Head of caudate nucleus (tissue), 42 donors: ENCODE measurements around the gene ZNF134.

ENCODE experiments used
- DNase-seq, 42 donors: peaks; one replicate each; pipeline versions ENCODE4 v3.0.0 to v3.0.0-alpha.2; 2020 to 2021; ENCODE audit warnings: mixed read lengths in 7 of 42
- intact Hi-C: fragments of 100-400 bp; cut with DNase I; formaldehyde crosslinking; loops from one replicate; pipeline ENCODE4 v1.15.0; 2022

ZNF134 gene

GRCh38 chr19:57613941-57614743 lies at the start of gene ZNF134:
ZNF134 (plus strand) TSS chr19:57614242; CDS start chr19:57619469, 5,227 bp downstream.
- intact Hi-C loops = no loop called here
- peak; percentile 86 to 97 (median 93) for DNase-seq

GRCh38 chr19:57566396-57567265 lies 47.4 kb upstream of the ZNF134 start:
- no peak for DNase-seq
- intact Hi-C loops = no loop called here

GRCh38 chr19:57570707-57571106 lies 43.3 kb upstream of the ZNF134 start:
- intact Hi-C loops = loop anchor here (10.0 kb wide), 1 partner anchor 64 kb away; the partner anchor contains the start of gene ZNF211
- peak in 37 of 42 donors; percentile 6 to 91 (median 50) for DNase-seq

GRCh38 chr19:57572415-57572947 lies 41.6 kb upstream of the ZNF134 start:
- intact Hi-C loops = loop anchor here (10.0 kb wide), 1 partner anchor 62 kb away; the partner anchor contains the start of gene ZNF211
- DNase-seq = no peak

GRCh38 chr19:57576661-57577060 lies 37.4 kb upstream of the ZNF134 start:
- DNase-seq = no peak
- intact Hi-C loops = loop anchor here (10.0 kb wide), 1 partner anchor 58 kb away; the partner anchor contains the start of gene ZNF211

- intact Hi-C loops = loop anchor here (10.0 kb wide), 1 partner anchor 56 kb away; the partner anchor contains the start of gene ZNF211
- DNase-seq = peak; percentile 96 to 100 (median 98)
Measured at GRCh38 chr19:57578487-57579205, 35.4 kb upstream of the ZNF134 start, which contains the start of gene ZNF416. ZNF416 (minus strand) TSS chr19:57578911; CDS start chr19:57578704, 207 bp downstream.

GRCh38 chr19:57583104-57583520 lies 30.9 kb upstream of the ZNF134 start:
- DNase-seq = peak in 1 of 42 donors; percentile 12
- intact Hi-C loops = no loop called here

GRCh38 chr19:57583521-57584416 lies 30.3 kb upstream of the ZNF134 start, which contains the start of gene ZIK1:
ZIK1 (plus strand) TSS chr19:57584145; CDS start chr19:57584357, 212 bp downstream.
- intact Hi-C loops = no loop called here
- peak; percentile 90 to 99 (median 97) for DNase-seq

GRCh38 chr19:57587529-57587928 lies 26.5 kb upstream of the ZNF134 start:
- DNase-seq = no peak
- intact Hi-C loops = no loop called here

GRCh38 chr19:57599377-57599760 lies 14.7 kb upstream of the ZNF134 start:
- intact Hi-C loops = no loop called here
- DNase-seq = no peak

- intact Hi-C loops = loop anchor here (10.0 kb wide), 1 partner anchor 85 kb away; the partner anchor contains the start of gene ZNF551
- peak; percentile 90 to 98 (median 95) for DNase-seq
Measured at GRCh38 chr19:57599761-57600383, 14.2 kb upstream of the ZNF134 start, which contains the start of gene ZNF530. ZNF530 (plus strand) TSS chr19:57599885; CDS start chr19:57604346, 4,461 bp downstream.

- DNase-seq = no peak
- intact Hi-C loops = loop anchor here (10.0 kb wide), 1 partner anchor 78 kb away; the partner anchor contains the start of gene ZNF551
Measured at GRCh38 chr19:57606931-57607330, 7.1 kb upstream of the ZNF134 start.

- intact Hi-C loops = no loop called here
- no peak for DNase-seq
Measured at GRCh38 chr19:57611113-57611512, 2.9 kb upstream of the ZNF134 start.

GRCh38 chr19:57615346-57615745 lies 1.3 kb downstream of the ZNF134 start:
- DNase-seq = peak in 1 of 42 donors; percentile 9
- intact Hi-C loops = no loop called here

- intact Hi-C loops = no loop called here
- peak in 1 of 42 donors; percentile 5 for DNase-seq
Measured at GRCh38 chr19:57620673-57621348, 6.8 kb downstream of the ZNF134 start.

- no peak for DNase-seq
- intact Hi-C loops = no loop called here
Measured at GRCh38 chr19:57623091-57623490, 9.0 kb downstream of the ZNF134 start.
